Osteoblast (primary cell): Measurements from ENCODE around the gene FREM2. TPM values are rescaled to one million over a fixed set of nuclear protein-coding genes. Genes with fewer than 3 reads are reported as not detected.

Experiments used
- DNase-seq: peaks from one replicate; pipeline ENCODE4 v3.0.0; 2011; ENCODE audit warnings: low spot score, mixed read lengths; ENCODE audit not compliant: insufficient read length; ENCODE audit errors: missing footprints
- H2AFZ ChIP-seq: 2 replicates; pipeline ENCODE4 v1.6.0; 2011; ENCODE audit warnings: mild to moderate bottlenecking, low read length
- H3K27ac ChIP-seq: 2 replicates; pipeline ENCODE4 v1.5.1; 2011; ENCODE audit warnings: mild to moderate bottlenecking, low read depth, low read length, moderate library complexity
- H3K27me3 ChIP-seq: 2 replicates; pipeline ENCODE4 v1.6.0; 2012; ENCODE audit warnings: mild to moderate bottlenecking, control low read depth, inconsistent platforms, low read length, moderate library complexity; ENCODE audit not compliant: insufficient read depth
- H3K36me3 ChIP-seq: 2 replicates; pipeline ENCODE4 v1.5.1; 2011; ENCODE audit warnings: mild to moderate bottlenecking, low read length, control low read depth, moderate library complexity; ENCODE audit not compliant: insufficient read depth
- H3K4me1 ChIP-seq: 2 replicates; pipeline ENCODE4 v1.5.1; 2011; ENCODE audit warnings: mild to moderate bottlenecking, low read length, control low read depth, moderate library complexity; ENCODE audit not compliant: insufficient read depth
- H3K4me2 ChIP-seq: 2 replicates; pipeline ENCODE4 v1.6.0; 2011; ENCODE audit warnings: mild to moderate bottlenecking, low read length; ENCODE audit not compliant: insufficient read depth
- H3K4me3 ChIP-seq: fragments of 200-600 bp; sonication (generic); 3 replicates; pipeline ENCODE4 v1.5.1; 2012; ENCODE audit warnings: mild to moderate bottlenecking, low read length, inconsistent platforms; ENCODE audit not compliant: insufficient read depth
- H3K79me2 ChIP-seq: 2 replicates; pipeline ENCODE4 v1.6.0; 2012; ENCODE audit warnings: mild to moderate bottlenecking, low read length, control low read depth, inconsistent platforms; ENCODE audit not compliant: insufficient read depth
- H3K9me3 ChIP-seq: 2 replicates; pipeline ENCODE4 v1.5.1; 2011; ENCODE audit warnings: low read depth, low read length, control low read depth
- H4K20me1 ChIP-seq: 2 replicates; pipeline ENCODE4 v1.6.0; 2012; ENCODE audit warnings: mild to moderate bottlenecking, low read length, control low read depth; ENCODE audit not compliant: insufficient read depth
- CTCF ChIP-seq: IDR thresholded peaks from 2 replicates; pipeline ENCODE4 v1.5.1; 2011; ENCODE audit warnings: mild to moderate bottlenecking, low read depth, low read length, moderate library complexity; ENCODE audit errors: extremely low read depth
- total RNA-seq: library from RNA; depleted of rRNA; stranded (reverse); fragments of >200 nt; gene quantifications from 2 replicates; pipeline ENCODE4 v1.2.3, GENCODE V29; 2012

FREM2 gene
- total RNA-seq, 1 donor, result not detected

- Histone ChIP-seq H3K36me3 (no peaks in the 10 kb centered on the region), H2AFZ (no peak overlapping the region), H3K79me2 (no peaks in the 10 kb centered on the region), H3K4me3 (no peak overlapping the region), H3K9me3 (no peaks in the 10 kb centered on the region), H3K27me3 (no peaks in the 10 kb centered on the region), H3K4me2 (no peak overlapping the region), H3K4me1 (no peaks in the 10 kb centered on the region), H4K20me1 (no peaks in the 10 kb centered on the region), H3K27ac (no peak overlapping the region)
- TF ChIP-seq CTCF, result no peak
- peak; percentile 5 for DNase-seq
Observed at GRCh38 chr13:38863536-38863935, 176.7 kb downstream of the FREM2 start.

- Histone ChIP-seq H3K27me3 (no peaks in the 10 kb centered on the region), H2AFZ (no peak overlapping the region), H3K27ac (no peak overlapping the region), H4K20me1 (no peaks in the 10 kb centered on the region), H3K4me3 (no peak overlapping the region), H3K4me1 (no peaks in the 10 kb centered on the region), H3K79me2 (no peaks in the 10 kb centered on the region), H3K36me3 (no peaks in the 10 kb centered on the region), H3K4me2 (no peak overlapping the region), H3K9me3 (no peaks in the 10 kb centered on the region)
- no peak for TF ChIP-seq CTCF
- no peak for DNase-seq
Observed at GRCh38 chr13:38866649-38867048, 179.8 kb downstream of the FREM2 start.

- Histone ChIP-seq H3K36me3 (no peaks in the 10 kb centered on the region), H3K79me2 (no peaks in the 10 kb centered on the region), H3K4me2 (no peak overlapping the region), H3K27ac (no peak overlapping the region), H4K20me1 (no peaks in the 10 kb centered on the region), H3K4me3 (no peak overlapping the region), H3K4me1 (no peaks in the 10 kb centered on the region), H2AFZ (no peak overlapping the region), H3K27me3 (no peaks in the 10 kb centered on the region), H3K9me3 (no peaks in the 10 kb centered on the region)
- no peak for TF ChIP-seq CTCF
- DNase-seq, result no peak
Observed at GRCh38 chr13:38868399-38868798, 181.5 kb downstream of the FREM2 start.

- H2AFZ ChIP-seq, result no peak overlapping the region
- no peak overlapping the region for H3K4me2 ChIP-seq
- TF ChIP-seq CTCF, result no peak
- H3K27ac ChIP-seq, result no peak overlapping the region
- no peaks in the 10 kb centered on the region for H3K27me3 ChIP-seq
- DNase-seq, result no peak
- H3K4me3 ChIP-seq, result no peak overlapping the region
- no peaks in the 10 kb centered on the region for H3K9me3 ChIP-seq
- no peaks in the 10 kb centered on the region for H3K4me1 ChIP-seq
- H3K36me3 ChIP-seq, result no peaks in the 10 kb centered on the region
- no peaks in the 10 kb centered on the region for H3K79me2 ChIP-seq
- no peaks in the 10 kb centered on the region for H4K20me1 ChIP-seq
Observed at GRCh38 chr13:38868870-38869269, 182.0 kb downstream of the FREM2 start.
